Testis (tissue), 5 donors: ENCODE measurements around the gene PAX7. TPM values are rescaled to one million over a fixed set of nuclear protein-coding genes. Genes with fewer than 3 reads are reported as not detected.
A peak's percentile ranks its signal among the peaks of the same experiment; 100 is the strongest.
"Not testable (repeated sequence)": the region's sequence is repeated elsewhere in the genome, so short reads cannot be mapped to it uniquely, and the experiment has no call there.

Experiments used
- DNase-seq: peaks from one replicate; pipeline ENCODE4 v3.0.0-alpha.2; 2019
- H3K27ac ChIP-seq, 2 donors: fragments of 200-600 bp; sonication (generic); one replicate each; pipeline ENCODE4 v1.5.1; 2019
- H3K27me3 ChIP-seq: fragments of 200-600 bp; sonication (generic); one replicate; pipeline ENCODE4 v1.5.1; 2019
- H3K36me3 ChIP-seq: fragments of 200-600 bp; sonication (generic); one replicate; pipeline ENCODE4 v1.5.1; 2017; ENCODE audit warnings: low read depth; ENCODE audit errors: missing control alignments
- H3K4me1 ChIP-seq: fragments of 200-600 bp; sonication (generic); one replicate; pipeline ENCODE4 v1.5.1; 2019
- H3K4me3 ChIP-seq, 2 donors: fragments of 200-600 bp; sonication (generic); one replicate each; pipeline ENCODE4 v1.5.1; 2017 to 2019
- H3K9me3 ChIP-seq: fragments of 200-600 bp; sonication (generic); one replicate; pipeline ENCODE4 v1.5.1; 2017
- POLR2A ChIP-seq: fragments of 450-650 bp; IDR thresholded peaks from one replicate; pipeline ENCODE4 v1.6.1; 2017; ENCODE audit warnings: antibody characterized with exemption, mild to moderate bottlenecking, moderate library complexity
- WGBS, 2 donors: methylation state at CpG; one replicate each; pipeline ENCODE4 v1.1.5; 2018; 5-methylcytosine and 5-hydroxymethylcytosine counted together
- intact Hi-C: fragments of 100-400 bp; cut with DNase I; formaldehyde crosslinking; loops from one replicate; pipeline ENCODE4 v1.15.1; 2023; ENCODE audit warnings: low total_unique reads
- long read RNA-seq, 2 donors: transcript quantifications; one replicate each; lab custom pipeline, GENCODE V29; 2026
- polyA plus RNA-seq: library from polyadenylated mRNA; stranded (reverse); fragments of 350-450 nt; fragmentation: Illumina TruSeq; extraction: RNeasy Lipid Tissue Mini Kit (QIAGEN cat#74804); gene quantifications from one replicate; pipeline ENCODE4 v1.2.3, GENCODE V29; 2014; ENCODE audit warnings: low read depth, low replicate concordance; ENCODE audit not compliant: insufficient read depth
- total RNA-seq, 2 donors: library from RNA; depleted of rRNA; stranded (reverse); fragments of >200 nt; gene quantifications; one replicate each; pipeline ENCODE4 v1.2.3, GENCODE V29; 2016
- TF ChIP-seq, protein P1 (sequence below), 3 experiments: fragments of 450-650 bp in 2 of 3; fragments of 200-600 bp in 1 of 3; sonication (generic) in 1 of 3; IDR thresholded peaks; one replicate each; pipeline ENCODE4 v1.5.1; 2016 to 2019; ENCODE audit warnings: antibody characterized with exemption in 3 of 3, mild to moderate bottlenecking in 2 of 3, moderate library complexity in 1 of 3

Gene PAX7
- total RNA-seq (under 1 TPM; 0.16 to 0.37 TPM), polyA plus RNA-seq (0.18 TPM)
- long read RNA-seq, donor 1 = 0 reads
- long read RNA-seq, donor 2 = 0 reads

DNA sequence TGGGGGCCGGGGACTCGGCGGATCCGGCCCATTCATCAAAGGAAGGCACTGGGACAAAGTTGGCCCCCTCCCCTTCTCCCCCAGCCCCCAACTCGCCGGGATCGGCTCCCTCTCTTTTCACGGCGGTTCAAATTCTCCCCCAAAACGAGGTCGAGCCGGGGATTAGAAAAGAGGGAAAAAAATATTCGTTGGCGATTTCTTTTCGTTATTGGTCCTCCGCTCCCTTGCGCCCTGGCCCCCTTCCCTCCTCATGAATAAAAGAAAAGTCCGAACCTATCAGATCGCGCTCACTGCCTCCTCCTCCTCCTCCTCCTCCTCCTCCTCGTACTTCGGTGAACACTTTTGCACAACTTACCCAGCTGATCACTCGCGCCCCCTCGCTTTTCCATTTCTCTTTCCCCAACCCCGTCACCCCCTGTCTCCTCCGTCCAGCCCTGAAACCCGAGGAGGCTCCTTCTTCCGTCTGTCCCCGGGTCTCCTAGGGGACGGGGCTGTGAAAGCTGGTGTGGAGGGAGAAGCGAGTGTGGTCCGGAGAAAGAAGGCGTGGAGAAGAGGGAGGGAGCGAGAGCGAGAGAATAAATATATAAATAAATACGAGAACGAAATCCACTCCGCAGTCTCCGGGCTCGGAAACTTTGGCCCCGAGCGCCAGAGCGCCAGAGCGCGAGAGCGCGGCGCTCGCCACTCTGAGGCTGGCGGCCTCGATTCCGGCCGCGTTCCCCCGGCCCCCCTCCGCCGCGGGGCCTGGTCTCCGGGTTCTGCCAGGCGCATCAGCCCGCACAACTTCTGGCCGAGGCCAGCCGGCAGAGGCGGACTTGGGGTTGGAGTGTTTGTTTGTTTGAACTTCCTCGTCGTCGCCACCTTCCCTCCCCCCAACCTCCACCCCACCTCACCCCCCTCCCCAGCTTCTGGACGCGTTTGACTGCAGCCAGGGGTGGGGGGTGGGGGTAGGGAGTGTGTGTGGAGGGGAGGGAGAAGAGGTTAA, at the start of gene PAX7:
Gene PAX7, plus strand, starts transcription at position 336 of the 985 bp plus-strand sequence. CDS start 758 bp downstream, outside the sequence.
- H3K27me3 ChIP-seq = peaks cover 4% of the 10 kb centered on the region
- intact Hi-C loops = no loop called here
- no peaks in the 10 kb centered on the region for H3K36me3 ChIP-seq
- H3K4me1 ChIP-seq = no peaks in the 10 kb centered on the region
- DNase-seq = no peak
- H3K27ac ChIP-seq = no peak within 1 kb of the TSS
- WGBS, 2 donors = 2% methylated on average over 68 to 70 of the region's 70 CpGs
- peak within 1 kb of the TSS in 1 of 2 donors; percentile 24 for H3K4me3 ChIP-seq
- no peak for TF ChIP-seq POLR2A
- TF ChIP-seq, protein P1, sequence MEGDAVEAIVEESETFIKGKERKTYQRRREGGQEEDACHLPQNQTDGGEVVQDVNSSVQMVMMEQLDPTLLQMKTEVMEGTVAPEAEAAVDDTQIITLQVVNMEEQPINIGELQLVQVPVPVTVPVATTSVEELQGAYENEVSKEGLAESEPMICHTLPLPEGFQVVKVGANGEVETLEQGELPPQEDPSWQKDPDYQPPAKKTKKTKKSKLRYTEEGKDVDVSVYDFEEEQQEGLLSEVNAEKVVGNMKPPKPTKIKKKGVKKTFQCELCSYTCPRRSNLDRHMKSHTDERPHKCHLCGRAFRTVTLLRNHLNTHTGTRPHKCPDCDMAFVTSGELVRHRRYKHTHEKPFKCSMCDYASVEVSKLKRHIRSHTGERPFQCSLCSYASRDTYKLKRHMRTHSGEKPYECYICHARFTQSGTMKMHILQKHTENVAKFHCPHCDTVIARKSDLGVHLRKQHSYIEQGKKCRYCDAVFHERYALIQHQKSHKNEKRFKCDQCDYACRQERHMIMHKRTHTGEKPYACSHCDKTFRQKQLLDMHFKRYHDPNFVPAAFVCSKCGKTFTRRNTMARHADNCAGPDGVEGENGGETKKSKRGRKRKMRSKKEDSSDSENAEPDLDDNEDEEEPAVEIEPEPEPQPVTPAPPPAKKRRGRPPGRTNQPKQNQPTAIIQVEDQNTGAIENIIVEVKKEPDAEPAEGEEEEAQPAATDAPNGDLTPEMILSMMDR (IDR thresholded peaks at IDR 0.05) = no peak
- no peaks in the 10 kb centered on the region for H3K9me3 ChIP-seq

DNA sequence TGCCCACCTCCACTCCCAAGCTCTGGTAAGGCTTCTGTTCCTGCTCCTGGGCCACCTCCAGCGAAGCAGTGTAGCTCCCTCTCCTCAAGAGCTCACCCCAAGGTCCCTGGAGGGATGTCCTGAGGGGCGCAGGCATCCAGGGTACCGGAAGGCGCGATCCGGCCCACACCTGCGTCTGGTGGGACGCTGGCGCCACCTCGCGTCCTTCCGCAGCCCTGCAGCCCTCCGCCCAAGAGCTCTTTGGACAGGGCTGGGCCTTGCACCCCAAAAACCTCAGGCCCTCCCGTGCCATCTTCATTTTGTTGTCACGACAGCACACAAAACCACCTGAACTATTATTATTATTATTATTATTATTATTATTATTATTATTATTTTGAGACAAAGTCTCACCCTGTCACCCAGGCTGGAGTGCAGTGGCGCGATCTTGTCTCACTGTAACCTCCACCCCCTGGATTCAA, 49.2 kb upstream of the PAX7 start:
- WGBS, 2 donors = 31% methylated on average over 13 to 17 of the region's 17 CpGs
- DNase-seq = peak; percentile 67

DNA sequence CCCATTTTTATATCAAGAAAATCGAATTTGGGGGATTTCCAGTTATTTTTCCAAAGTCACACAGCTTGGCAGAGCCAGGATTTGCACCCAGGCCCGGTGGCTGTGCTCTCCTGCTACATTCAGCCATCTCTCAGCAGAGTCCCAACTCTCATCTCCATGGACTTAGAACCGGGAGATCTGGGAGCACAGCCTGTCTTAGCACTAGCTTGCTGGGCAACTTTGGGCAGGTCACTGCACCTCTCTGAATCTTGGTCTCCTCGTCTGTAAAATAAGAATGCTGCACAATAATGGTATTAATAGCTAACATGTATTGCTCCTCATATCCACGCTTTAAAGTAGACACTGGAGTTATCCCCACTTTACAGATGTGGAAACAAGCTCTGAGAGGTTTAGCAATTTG, 47.8 kb upstream of the PAX7 start:
- intact Hi-C loops = no loop called here

More for the DNA sequence above, 49.2 kb upstream of the PAX7 start:
- no peak for TF ChIP-seq POLR2A
- TF ChIP-seq, protein P1 (IDR thresholded peaks at IDR 0.05) = peak in 2 of 3 experiments; percentile 71 to 74
- Histone ChIP-seq H3K27ac (no peak overlapping the region), H3K4me3 (no peak overlapping the region), H3K36me3 (no peaks in the 10 kb centered on the region), H3K4me1 (peaks cover 9% of the 10 kb centered on the region), H3K9me3 (no peaks in the 10 kb centered on the region), H3K27me3 (no peaks in the 10 kb centered on the region)
- intact Hi-C loops = no loop called here

DNA sequence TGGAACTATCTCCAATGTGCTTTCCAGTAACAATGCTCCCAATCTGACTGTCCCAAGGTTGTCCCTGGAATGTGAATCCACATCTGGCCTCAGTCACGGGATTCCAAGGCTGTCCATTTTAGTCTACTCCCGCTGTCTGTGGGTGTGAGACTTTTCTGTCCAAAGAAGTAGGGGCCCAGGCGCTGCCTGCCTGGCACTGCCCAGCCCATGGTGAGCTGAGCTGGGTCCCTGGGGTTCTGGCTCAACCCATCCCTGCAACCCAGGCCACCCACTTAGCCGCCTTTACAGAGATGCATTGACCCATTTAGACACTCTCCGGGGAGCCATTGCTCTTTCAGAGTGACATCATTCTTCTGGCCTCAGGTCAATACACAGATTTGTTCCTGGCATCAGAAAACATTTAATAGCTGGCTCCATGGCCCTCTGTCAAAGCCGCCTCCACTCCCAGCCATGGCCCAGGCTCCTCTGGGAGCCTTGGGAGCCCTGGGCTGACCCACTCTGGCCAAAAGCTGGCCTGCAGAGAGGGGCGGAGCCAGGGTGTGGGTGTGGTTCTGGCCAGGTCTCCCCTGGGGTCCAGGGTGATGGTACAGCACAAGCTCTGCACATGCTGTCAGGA, 47.2 kb upstream of the PAX7 start:
- Histone ChIP-seq H3K27ac (no peak overlapping the region), H3K27me3 (no peaks in the 10 kb centered on the region), H3K9me3 (no peaks in the 10 kb centered on the region), H3K4me3 (no peak overlapping the region), H3K4me1 (peaks cover 9% of the 10 kb centered on the region), H3K36me3 (no peaks in the 10 kb centered on the region)
- TF ChIP-seq, protein P1 (IDR thresholded peaks at IDR 0.05) = no peak
- TF ChIP-seq POLR2A = no peak
- WGBS, 2 donors = 52 to 63% methylated on average over 5 to 7 of the region's 7 CpGs
- peak; percentile 58 for DNase-seq
- intact Hi-C loops = no loop called here

More for the DNA sequence above, 47.8 kb upstream of the PAX7 start:
- Histone ChIP-seq H3K9me3 (no peaks in the 10 kb centered on the region), H3K4me3 (no peak overlapping the region), H3K36me3 (no peaks in the 10 kb centered on the region), H3K27ac (no peak overlapping the region), H3K27me3 (no peaks in the 10 kb centered on the region), H3K4me1 (peaks cover 9% of the 10 kb centered on the region)
- 65 to 66% methylated on average over 5 of the region's 5 CpGs for WGBS, 2 donors
- TF ChIP-seq, protein P1 (IDR thresholded peaks at IDR 0.05) = no peak
- TF ChIP-seq POLR2A = no peak
- no peak for DNase-seq

DNA sequence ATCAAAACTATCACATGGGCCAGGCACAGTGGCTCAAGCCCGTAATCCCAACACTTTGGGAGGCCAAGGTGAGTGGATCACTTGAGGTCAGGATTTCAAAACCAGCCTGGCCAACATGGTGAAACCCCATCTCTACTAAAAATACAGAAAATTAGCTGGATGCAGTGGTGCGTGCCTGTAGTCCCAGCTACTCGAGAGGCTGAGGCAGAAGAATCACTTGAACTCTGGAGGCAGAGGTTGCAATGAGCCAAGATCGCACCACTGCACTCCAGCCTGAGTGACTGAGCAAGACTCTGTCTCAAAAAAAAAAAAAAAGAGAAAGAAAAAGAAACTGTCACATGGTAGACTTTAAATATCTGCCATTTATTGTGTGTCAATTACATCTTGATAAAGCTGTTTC, 44.6 kb upstream of the PAX7 start:
- H3K36me3 ChIP-seq, H3K27ac ChIP-seq, H3K9me3 ChIP-seq, H3K27me3 ChIP-seq, DNase-seq, intact Hi-C loops, H3K4me1 ChIP-seq, H3K4me3 ChIP-seq: not testable (repeated sequence)
- 87 to 90% methylated on average over 4 of the region's 4 CpGs for WGBS, 2 donors
